Measurements from ENCODE around the gene HBG1.

The HBG1 gene

DNA sequence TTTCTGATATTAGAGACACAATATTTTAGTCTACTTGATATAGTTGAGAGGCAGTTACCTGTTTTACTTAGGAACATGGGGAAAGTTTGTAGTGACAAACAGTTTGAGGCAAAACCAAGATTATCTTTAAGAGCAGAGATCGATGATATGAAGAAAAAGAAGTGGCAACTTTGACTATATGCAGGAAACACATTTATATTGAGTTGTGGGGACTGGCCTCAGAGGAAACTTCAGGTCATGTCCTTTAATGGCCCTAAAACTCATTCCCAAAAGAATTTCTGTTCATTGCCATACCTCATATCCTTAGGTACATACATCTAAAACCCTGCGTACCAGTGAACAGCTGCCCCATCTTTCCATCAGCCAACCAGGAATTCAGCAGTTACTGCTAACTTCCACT, 4.5 kb downstream of the HBG1 start:
- no peak for DNase-seq

DNA sequence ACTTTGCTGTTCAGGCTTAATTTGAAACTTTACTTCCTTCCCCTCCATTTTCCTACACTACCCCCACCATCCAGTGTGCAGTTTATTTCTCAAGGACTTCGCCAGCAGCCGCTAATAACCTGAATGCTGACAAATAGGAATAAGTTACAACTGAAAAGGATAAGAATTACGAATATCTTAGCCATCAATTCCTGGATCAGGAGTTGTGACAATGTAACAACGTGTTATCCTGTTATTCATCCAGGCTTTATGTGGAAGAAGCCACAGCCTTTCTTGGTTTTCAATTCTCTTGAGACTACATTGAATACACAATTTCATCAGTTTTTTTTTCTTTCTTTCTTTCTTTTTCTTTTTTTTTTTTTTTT, 5.9 kb downstream of the HBG1 start:
- DNase-seq = no peak

DNA sequence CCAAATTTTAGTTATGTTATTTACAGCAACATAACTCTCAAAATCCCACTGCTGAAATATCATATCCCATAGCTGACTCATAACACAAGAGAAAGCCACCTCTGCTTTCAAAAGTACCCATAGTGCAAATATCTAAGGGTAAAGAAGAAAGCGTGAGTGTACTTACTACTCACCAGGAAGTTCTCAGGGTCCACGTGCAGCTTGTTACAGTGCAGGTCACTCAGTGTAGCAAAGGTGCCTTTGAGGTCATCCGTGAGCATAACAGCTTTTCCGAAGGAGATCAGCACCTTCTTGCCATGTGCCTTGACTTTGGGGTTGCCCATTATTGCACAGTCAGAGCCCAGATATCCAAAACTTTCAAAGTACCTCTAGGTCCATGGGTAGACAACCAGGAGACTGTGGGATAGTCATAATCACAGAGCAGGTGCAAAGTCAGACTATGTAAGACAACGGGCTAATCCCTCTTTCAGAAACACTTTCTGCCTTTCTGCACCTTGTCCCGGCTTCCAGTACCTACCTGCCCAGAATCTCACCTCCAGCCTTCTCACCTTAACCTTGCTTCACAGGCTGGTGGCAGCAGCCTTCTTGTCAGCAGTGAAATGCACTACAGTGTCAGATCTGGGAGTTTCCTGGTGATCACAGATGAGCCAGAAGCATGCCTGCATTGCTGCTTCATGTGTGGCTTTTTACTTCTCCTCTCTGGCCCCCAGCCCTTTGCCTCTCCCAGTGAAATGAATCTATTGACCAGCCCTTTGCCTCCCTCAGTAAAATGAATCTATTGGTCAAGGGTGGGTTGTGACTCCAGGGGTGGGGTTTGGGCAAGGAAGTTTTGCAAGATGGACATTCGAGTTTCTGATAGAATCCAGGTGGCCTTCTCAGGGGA, 6.5 kb downstream of the HBG1 start:
- DNase-seq = no peak

DNA sequence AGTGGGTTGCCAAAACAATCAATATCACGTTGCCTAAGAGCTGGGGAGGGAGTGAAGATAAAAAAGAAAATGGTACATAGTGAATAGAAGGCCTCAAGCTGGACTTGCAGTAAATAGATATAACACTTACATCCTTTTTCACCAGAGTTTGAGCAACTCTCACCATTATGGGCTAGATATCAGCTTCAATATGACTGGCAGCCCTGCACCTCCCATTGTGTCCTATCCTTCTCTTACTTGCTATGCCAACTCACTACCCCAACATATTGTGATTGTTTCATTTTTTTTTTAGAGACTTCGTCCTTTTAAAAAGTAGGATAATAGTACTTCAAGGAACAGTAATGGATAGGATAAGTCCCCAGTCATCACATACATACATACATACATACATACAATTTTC, 7.4 kb downstream of the HBG1 start:
- DNase-seq = no peak

DNA sequence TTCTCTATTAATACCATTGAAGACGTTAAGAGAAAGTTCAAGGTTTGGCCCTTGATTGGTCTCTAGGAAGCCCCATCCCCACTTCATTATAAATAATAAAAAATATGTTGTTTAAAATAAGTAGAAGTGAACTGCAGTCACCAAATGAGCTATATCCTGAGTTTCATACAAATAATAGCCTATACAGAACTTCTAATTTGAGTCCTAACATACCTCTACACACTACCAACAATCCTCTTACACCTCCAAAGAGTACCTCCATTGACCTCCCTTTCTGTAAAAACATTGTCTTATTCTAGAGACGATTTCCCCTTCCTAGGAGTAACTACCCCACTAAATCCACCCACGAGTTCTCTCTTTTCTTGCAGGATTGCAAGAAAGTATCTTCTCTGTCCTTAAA, 8.2 kb downstream of the HBG1 start:
- no peak for DNase-seq

DNA sequence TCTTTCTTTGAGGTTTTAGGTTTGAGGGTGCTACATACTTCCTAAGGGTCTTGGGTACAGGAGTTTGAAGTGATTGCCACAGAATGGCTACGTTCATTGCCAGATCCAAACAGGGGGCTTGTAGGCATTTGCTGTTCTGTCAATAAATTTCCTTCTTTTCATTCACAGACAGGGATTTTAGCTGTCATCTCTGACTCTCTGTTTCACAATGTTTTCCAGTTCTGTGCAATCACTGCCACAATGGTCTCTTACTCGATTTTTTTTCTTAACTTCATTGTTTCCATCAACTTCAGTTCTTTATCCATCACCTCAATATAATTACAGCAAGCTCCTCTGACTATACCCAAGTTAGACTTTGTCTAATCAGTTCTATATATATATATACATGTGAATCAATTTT, 9.2 kb downstream of the HBG1 start:
- no peak for DNase-seq

DNA sequence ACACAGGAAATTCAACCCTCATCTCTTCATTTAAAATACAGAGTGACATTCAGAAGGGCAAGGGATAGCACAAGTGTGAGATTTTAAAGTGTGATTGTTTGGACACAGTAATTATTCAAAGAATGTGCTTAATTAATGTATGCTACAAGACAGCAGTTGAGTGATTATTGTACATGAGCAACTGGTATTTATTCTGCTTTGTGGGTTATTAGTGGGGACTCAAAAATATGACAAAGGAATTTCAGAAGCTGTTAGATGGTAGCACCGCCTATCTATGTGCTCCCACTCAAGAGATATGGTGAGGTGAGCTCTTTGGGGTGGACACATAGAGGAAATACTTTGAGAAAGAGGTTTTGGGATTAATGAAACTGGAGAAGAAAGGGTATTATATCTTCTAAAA, 9.6 kb downstream of the HBG1 start:
- no peak for DNase-seq

DNA sequence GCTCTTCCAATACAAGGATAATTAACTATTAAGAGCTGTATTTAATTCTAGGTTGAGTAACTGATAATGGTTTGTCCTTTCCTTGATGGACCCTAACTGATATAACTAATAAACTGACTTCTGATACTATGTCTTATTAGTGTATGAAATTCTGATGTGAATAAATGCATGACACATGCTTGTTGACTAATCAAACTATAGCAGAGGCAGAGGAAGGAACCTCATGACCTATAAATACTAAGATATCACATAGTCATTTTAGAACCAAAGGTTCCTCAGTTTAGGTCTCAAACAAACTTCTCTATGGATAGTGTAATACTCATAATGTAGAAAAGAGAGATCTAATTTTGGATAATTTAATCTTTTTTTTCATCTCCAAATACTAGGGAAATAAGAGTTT, 10.6 kb downstream of the HBG1 start:
- no peak for DNase-seq

DNA sequence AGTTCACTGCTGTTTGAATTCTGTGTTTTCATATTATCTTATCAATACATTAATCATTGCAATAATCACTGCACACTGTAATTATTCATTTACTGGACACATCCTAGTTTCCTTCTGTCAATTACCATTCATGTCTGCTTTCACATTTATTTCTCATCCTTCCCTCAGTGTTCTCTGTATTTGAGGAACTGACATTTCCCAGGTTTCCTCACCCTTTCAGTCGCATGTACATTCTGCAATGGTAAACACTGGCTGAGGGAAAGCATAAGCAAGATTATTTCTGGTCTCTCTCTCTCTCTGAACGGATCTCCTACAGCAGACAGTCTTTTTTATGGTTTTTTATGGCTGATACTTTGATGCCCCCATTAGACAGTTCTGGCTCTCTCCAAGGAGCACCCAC, 11.2 kb downstream of the HBG1 start:
- DNase-seq = no peak

DNA sequence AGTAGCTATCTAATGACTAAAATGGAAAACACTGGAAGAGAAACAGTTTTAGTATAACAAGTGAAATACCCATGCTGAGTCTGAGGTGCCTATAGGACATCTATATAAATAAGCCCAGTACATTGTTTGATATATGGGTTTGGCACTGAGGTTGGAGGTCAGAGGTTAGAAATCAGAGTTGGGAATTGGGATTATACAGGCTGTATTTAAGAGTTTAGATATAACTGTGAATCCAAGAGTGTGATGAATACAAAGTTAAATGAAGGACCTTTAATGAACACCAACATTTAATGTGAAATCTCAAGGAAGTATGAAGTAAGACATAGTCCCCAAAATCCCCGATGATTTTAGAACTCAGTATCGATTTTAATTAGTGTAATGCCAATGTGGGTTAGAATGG, 12.2 kb downstream of the HBG1 start:
- DNase-seq = no peak

DNA sequence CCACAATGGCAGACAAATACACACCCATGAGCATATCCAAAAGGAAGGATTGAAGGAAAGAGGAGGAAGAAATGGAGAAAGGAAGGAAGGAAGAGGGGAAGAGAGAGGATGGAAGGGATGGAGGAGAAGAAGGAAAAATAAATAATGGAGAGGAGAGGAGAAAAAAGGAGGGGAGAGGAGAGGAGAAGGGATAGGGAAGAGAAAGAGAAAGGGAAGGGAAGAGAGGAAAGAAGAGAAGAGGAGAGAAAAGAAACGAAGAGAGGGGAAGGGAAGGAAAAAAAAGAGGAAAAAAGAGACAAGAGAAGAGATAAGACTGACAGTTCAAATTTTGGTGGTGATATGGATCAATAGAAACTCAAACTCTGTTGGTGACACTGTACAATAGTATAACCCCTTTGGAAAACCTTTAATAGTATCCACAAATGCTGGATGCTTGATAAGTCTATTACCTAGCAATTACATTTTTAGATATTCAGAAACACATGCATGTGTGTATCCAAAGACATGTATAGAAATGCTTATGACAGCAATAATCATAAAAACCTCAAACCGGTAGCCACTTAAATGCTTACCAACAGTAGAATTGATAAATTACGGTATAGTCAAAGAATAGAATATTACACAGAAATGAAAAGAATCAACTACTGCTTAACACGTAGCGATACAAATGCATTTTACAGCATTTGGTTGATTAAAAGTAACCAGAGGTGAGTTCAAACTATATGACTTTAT, 14.1 kb downstream of the HBG1 start:
- DNase-seq = no peak

DNA sequence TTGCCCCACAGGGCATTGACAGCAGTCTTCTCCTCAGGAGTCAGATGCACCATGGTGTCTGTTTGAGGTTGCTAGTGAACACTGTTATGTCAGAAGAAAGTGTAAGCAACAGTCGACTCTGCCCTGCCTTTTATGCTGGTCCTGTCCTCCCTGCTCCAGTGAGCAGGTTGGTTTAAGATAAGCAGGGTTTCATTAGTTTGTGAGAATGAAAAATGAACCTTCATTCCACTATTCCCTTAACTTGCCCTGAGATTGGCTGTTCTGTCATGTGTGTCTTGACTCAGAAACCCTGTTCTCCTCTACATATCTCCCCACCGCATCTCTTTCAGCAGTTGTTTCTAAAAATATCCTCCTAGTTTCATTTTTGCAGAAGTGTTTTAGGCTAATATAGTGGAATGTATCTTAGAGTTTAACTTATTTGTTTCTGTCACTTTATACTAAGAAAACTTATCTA, 15.2 kb downstream of the HBG1 start, which contains the start of gene HBD:
Gene HBD, minus strand, starts transcription at position 103 of the 454 bp plus-strand sequence. Its CDS starts 50 bp downstream, at position 53.
- DNase-seq = no peak

DNA sequence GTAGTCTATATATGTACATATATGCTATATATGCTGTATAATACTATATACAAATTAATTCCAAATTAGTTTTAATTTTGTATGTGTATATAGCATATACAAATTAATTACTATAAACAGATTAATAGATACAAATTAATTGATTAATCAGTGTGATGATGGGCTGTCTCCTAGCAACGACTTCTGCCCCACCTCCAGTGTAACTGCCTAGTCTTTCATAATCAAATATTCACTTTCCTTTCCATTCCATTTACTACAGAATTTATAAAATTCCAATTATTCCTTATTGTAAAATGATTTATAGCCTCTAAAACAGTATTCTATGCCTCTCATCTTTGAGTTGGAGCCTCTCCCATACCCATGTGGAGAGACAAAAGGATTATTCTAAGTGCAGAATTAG, 16.4 kb downstream of the HBG1 start:
- no peak for DNase-seq

DNA sequence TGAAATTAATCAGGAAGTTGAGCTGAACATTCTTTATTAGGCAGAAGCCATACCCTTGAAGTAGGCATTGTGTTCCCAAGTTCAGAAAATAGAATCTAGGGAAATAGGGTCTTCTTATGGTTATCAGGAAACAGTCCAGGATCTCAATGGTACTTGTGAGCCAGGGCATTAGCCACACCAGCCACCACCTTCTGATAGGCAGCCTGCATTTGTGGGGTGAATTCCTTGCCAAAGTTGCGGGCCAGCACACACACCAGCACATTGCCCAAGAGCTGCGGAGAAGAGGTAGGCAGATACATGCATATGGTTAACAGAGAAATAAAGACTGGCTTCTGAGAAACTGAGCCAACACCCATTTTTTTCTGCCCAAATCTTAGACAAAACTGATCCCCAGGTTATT, 16.8 kb downstream of the HBG1 start:
- DNase-seq = no peak

DNA sequence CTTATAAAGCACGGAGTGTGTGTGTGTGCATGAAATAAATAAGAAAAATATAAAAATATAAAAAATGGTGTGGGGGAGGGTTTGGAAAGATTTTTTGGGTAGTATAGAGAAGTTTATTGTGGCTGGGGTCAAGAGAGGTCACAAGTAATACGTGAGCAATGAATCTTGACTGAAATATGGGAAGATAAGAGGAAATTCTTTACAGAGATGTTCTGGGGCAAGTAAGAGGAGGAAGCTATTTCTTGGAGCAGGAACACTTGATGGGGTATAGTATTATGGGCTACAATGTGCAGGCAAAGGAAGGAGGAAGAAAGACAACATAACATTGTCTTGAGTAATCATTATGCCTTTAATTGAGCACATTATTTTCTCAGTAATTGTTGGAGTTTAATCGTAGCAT, 17.5 kb downstream of the HBG1 start:
- no peak for DNase-seq

DNA sequence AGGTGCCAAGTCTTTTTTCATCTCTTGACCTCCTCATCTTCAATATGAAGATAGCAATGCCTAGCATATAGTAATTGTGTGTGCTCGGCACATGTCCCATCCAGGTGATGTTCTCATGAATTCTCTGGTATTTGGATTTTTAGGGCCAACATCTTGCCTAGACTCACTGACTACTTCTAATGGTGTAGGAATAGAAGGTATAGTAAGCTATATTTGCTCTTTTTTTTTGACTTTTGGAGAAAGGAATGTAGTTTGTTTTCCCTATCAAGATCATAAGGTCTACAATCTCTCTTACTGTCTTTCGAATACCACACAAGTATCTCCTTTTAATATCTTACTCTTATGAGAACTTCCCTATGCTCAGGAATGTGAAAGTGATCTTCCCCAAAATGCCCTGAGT, 18.5 kb downstream of the HBG1 start:
- DNase-seq = no peak

DNA sequence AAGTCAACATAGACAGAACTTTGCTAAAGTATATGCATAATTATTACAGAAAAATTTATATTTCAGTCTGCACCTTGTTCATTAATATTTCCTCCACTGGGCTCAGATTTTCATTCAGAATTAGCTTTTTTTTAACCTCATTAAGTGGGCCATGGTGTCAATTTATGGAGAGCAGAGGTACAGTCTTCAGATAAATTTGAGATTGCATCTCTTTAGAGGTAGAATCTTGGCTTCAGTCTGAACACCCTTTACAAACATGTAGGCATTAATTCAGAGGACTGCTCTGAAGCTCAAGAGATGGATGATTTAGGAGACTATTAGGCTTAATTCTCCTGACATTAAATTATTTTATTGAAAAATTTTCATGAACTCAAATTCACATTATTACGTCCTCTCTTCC, 19.4 kb downstream of the HBG1 start:
- DNase-seq = no peak

DNA sequence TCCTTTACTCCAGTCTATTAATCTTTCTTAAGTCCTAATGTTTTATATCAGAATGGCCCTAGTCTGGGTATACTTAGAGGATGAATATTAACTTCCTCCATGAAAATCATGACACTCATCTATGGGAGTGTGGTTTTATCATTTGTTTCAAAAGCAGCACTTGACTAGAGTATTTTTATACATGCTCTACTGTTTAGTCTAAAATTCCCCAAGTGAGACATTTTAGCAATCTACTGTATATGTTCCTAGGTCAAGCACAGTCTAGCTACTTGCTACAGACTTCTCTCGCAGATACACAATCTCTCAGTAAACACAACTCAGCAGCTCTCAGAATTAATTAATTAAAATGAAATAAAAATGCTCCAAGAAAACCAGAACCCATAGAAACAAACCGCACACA, 19.9 kb downstream of the HBG1 start:
- DNase-seq = no peak

DNA sequence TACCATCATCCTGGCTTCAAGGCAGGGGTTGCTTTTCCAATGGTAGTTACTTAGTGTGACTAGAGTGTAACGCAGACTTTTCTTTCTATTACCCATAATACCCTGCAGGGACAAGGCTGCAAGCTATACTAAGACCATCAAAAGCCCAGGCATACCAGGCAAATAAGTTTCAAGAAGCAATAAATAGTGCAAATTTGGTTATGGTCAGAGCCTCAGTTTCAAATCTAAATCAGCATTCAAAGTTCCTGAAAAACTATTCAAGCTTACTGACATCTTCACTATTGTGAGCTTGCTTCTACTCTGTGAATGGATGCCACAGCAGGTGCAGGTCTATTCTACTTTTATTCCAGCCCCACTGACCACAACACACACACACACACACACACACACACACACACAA, 20.3 kb downstream of the HBG1 start:
- DNase-seq = no peak

DNA sequence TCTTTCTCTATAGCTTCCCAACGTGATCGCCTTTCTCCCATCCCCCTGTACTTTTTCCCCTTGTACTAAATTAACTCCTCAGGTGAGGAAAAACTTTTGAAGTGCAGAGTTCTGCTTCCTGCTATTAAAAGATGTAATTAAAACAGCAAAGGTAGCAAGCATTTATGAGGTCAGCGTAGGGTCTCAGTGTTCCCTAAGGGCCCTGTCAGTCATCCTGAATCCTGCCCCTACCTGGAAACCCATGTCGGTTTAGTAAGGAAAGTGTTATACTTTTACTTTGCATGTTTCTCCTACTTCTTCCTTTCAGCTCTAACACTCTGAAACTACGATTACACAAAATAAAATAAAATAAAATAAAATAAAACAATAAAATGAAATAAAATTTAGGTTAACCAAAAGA, 21.5 kb downstream of the HBG1 start:
- DNase-seq = no peak

DNA sequence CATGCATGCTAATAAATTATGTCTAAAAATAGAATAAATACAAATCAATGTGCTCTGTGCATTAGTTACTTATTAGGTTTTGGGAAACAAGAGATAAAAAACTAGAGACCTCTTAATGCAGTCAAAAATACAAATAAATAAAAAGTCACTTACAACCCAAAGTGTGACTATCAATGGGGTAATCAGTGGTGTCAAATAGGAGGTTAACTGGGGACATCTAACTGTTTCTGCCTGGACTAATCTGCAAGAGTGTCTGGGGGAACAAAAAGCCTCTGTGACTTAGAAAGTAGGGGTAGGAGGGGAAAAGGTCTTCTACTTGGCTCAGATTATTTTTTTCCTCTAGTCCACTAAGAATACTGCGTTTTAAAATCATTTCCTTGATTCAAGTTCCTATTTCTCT, 22.0 kb downstream of the HBG1 start:
- no peak for DNase-seq

DNA sequence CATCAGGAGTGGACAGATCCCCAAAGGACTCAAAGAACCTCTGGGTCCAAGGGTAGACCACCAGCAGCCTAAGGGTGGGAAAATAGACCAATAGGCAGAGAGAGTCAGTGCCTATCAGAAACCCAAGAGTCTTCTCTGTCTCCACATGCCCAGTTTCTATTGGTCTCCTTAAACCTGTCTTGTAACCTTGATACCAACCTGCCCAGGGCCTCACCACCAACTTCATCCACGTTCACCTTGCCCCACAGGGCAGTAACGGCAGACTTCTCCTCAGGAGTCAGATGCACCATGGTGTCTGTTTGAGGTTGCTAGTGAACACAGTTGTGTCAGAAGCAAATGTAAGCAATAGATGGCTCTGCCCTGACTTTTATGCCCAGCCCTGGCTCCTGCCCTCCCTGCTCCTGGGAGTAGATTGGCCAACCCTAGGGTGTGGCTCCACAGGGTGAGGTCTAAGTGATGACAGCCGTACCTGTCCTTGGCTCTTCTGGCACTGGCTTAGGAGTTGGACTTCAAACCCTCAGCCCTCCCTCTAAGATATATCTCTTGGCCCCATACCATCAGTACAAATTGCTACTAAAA, 22.8 kb downstream of the HBG1 start, which contains the start of gene HBB:
Gene HBB, minus strand, starts transcription at position 340 of the 579 bp plus-strand sequence. Its CDS starts 50 bp downstream, at position 290.
- DNase-seq = no peak

DNA sequence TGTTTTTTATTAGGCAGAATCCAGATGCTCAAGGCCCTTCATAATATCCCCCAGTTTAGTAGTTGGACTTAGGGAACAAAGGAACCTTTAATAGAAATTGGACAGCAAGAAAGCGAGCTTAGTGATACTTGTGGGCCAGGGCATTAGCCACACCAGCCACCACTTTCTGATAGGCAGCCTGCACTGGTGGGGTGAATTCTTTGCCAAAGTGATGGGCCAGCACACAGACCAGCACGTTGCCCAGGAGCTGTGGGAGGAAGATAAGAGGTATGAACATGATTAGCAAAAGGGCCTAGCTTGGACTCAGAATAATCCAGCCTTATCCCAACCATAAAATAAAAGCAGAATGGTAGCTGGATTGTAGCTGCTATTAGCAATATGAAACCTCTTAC, 24.2 kb downstream of the HBG1 start:
- no peak for DNase-seq

Data from T1000 (cell line).